Stimulated activated memory B cell treated with anti-CD40 and anti-IgM and Interleukin-4, amounts not matched to agents 10 μg/mL and 1 μg/mL and 100 μg/mL, for 72 hours (primary cell): ENCODE measurements around the gene CSRP1.
A peak's percentile ranks its signal among the peaks of the same experiment; 100 is the strongest.

Experiments used
- ATAC-seq: fragments of 150-1000 bp; cut with Tn5 transposase; 2 replicates; pipeline ENCODE4 v1.10.0; 2021
- H3K27ac Mint-ChIP-seq: one replicate; pipeline ENCODE4 v1.8.0; 2022; ENCODE audit warnings: mild to moderate bottlenecking, mixed read lengths
- H3K27me3 Mint-ChIP-seq: one replicate; pipeline ENCODE4 v1.8.0; 2022; ENCODE audit warnings: mixed read lengths
- H3K36me3 Mint-ChIP-seq: one replicate; pipeline ENCODE4 v1.8.0; 2022; ENCODE audit warnings: mixed read lengths
- H3K4me1 Mint-ChIP-seq: one replicate; pipeline ENCODE4 v1.8.0; 2022; ENCODE audit warnings: mixed read lengths
- H3K4me3 Mint-ChIP-seq: one replicate; pipeline ENCODE4 v1.8.0; 2022; ENCODE audit warnings: mild to moderate bottlenecking, moderate library complexity, mixed read lengths
- H3K9me3 Mint-ChIP-seq: one replicate; pipeline ENCODE4 v1.8.0; 2022; ENCODE audit warnings: mixed read lengths

The CSRP1 gene

DNA sequence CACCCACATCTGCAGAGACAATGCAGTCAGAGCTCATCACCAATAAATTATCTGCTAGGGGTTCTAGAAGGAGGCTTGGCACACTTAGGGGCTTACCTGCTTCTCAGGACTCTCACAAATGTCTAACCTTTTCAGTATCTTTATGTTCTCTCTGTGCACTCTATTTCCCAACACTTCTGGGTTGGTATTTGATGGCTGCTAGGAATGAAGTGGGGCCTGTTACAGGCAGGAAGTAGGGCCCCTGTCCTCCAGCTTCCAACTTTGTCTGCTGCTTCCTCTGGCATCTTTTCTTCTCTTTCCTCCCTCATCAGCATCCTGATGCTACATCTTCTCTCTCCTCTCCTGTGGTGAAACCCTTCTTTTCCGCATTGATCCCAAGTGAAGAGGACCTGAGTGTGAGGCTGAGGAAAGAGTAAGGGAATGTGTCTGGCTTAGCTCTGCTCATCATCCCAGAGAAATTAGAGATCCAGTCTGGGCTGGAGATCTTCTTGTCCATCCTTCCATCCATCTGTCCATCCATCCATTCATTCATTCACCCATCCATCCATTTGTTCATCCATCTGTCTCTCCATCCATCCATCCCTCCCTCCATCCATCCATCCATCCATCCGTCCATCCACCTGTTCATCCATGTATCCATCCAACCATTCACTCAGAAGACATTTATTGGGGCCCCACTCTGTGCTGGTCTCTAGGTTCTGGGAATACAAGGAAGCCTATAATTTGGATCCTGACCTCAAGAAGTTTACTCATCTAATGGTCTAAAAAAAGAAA, 2.9 kb upstream of the CSRP1 start:
- H3K27me3 Mint-ChIP-seq = no peaks in the 10 kb centered on the region
- no peak overlapping the region for H3K27ac Mint-ChIP-seq
- no peak overlapping the region for H3K4me3 Mint-ChIP-seq
- H3K9me3 Mint-ChIP-seq = no peaks in the 10 kb centered on the region
- ATAC-seq = no peak
- H3K36me3 Mint-ChIP-seq = peaks cover 11% of the 10 kb centered on the region
- peaks cover 49% of the 10 kb centered on the region for H3K4me1 Mint-ChIP-seq

DNA sequence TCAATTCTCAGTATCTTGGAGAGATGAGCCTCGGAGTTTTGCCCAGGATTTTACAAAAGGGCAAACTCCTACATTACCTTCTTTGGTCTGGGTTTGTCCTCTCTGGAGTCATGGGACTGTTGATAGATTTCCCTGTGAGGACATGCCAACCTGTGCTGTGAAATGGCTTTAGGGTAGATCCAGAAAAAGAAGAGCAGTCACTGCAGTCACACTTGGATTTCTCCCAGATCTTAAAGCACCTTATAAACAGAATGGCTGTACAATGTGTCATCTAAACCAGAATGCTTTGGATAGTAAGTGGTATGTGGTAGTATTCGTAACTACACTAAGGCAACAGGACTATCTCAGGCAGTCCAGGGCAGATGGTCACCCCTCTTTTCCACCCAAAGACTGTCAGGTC, 1.9 kb upstream of the CSRP1 start:
- no peak for ATAC-seq
- H3K27me3 Mint-ChIP-seq = no peaks in the 10 kb centered on the region
- peaks cover 6% of the 10 kb centered on the region for H3K36me3 Mint-ChIP-seq
- no peak overlapping the region for H3K4me3 Mint-ChIP-seq
- H3K4me1 Mint-ChIP-seq = peaks cover 51% of the 10 kb centered on the region
- no peaks in the 10 kb centered on the region for H3K9me3 Mint-ChIP-seq
- no peak overlapping the region for H3K27ac Mint-ChIP-seq

- no peaks in the 10 kb centered on the region for H3K27me3 Mint-ChIP-seq
- H3K9me3 Mint-ChIP-seq = no peaks in the 10 kb centered on the region
- peak; percentile 9 for ATAC-seq
- peaks cover 53% of the 10 kb centered on the region for H3K4me1 Mint-ChIP-seq
- peak overlapping the region; percentile 81 for H3K27ac Mint-ChIP-seq
- peaks cover 6% of the 10 kb centered on the region for H3K36me3 Mint-ChIP-seq
- H3K4me3 Mint-ChIP-seq = peak overlapping the region; percentile 86
Measured at GRCh38 chr1:201507360-201507675, 395 bp upstream of the CSRP1 start.

- H3K36me3 Mint-ChIP-seq = peaks cover 6% of the 10 kb centered on the region
- H3K27me3 Mint-ChIP-seq = no peaks in the 10 kb centered on the region
- no peaks in the 10 kb centered on the region for H3K9me3 Mint-ChIP-seq
- no peak for ATAC-seq
- H3K4me3 Mint-ChIP-seq = peak overlapping the region; percentile 86
- H3K4me1 Mint-ChIP-seq = peaks cover 43% of the 10 kb centered on the region
- peak overlapping the region; percentile 81 for H3K27ac Mint-ChIP-seq
Measured at GRCh38 chr1:201506092-201506491, 831 bp downstream of the CSRP1 start.

DNA sequence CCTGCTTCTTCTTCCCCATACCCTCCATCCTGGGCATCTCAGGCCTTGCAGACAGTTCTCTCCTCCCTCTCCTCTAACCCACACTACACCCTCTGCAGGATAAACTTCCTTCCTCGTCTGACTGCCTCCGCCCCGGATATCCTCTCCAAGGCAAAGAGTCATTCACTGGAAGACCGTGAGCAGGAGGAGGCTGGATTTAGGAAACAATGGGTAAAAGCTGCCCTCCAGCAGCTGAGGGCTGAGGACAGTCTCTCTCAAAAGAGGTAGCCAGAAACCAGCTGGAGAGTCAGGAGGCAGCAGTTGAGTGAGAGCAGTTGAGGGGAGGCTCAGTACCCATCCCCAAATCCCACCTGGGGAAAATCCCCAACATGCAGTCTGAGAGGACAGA, 1.4 kb downstream of the CSRP1 start:
- ATAC-seq = no peak

GRCh38 chr1:201504799-201505502, 2.0 kb downstream of the CSRP1 start:
- ATAC-seq = no peak
- no peaks in the 10 kb centered on the region for H3K27me3 Mint-ChIP-seq
- H3K4me1 Mint-ChIP-seq = peaks cover 40% of the 10 kb centered on the region
- peak overlapping the region; percentile 43 for H3K4me3 Mint-ChIP-seq
- peaks cover 3% of the 10 kb centered on the region for H3K36me3 Mint-ChIP-seq
- peak overlapping the region; percentile 81 for H3K27ac Mint-ChIP-seq
- no peaks in the 10 kb centered on the region for H3K9me3 Mint-ChIP-seq

More for the DNA sequence above, 1.4 kb downstream of the CSRP1 start:
- Mint-ChIP-seq H3K4me3 (peak overlapping the region; percentile 43), H3K27me3 (no peaks in the 10 kb centered on the region), H3K36me3 (peaks cover 6% of the 10 kb centered on the region), H3K9me3 (no peaks in the 10 kb centered on the region), H3K27ac (peak overlapping the region; percentile 81), H3K4me1 (peaks cover 43% of the 10 kb centered on the region)

GRCh38 chr1:201504179-201504631, 2.7 kb downstream of the CSRP1 start:
- Mint-ChIP-seq H3K9me3 (no peaks in the 10 kb centered on the region), H3K27ac (no peak overlapping the region), H3K27me3 (no peaks in the 10 kb centered on the region), H3K4me3 (no peak overlapping the region), H3K4me1 (peaks cover 37% of the 10 kb centered on the region), H3K36me3 (no peaks in the 10 kb centered on the region)
- ATAC-seq = no peak

DNA sequence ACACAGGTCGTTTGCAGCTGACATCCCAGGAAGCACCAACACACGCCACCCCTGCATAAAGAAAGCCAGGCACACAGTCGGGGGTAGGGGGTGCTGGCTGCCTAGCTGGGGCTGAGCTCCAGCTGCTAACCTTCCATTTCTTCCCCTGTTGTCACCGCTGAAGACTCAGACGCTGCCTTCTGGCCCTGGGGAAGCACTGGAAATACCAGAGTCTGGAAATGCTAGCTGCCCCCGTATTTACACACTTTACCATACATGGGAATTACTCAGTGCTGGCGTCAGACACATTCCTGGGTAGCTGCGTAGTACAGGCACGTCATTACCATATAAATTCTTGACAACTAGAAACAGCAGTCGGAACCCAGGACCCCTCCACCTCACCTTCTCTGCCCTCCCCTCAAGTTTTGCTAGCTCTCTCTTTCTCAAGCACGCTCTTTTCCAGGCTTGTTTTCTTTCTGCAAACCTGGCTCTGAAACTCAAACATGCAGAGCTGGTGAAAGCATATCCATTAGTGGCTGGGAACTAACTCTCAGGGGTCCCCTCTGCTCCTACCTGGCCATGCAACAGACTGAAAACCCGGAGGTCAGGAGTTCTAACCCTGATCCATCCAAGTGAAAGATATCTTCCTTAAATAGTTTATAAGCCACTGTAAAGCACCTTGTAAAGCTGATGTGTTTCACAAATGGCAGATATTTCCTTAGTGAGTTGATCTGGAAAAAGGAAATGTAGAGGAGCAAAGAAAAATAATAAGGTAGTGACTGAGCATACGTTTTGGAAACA, 3.3 kb downstream of the CSRP1 start:
- Mint-ChIP-seq H3K36me3 (no peaks in the 10 kb centered on the region), H3K4me3 (no peak overlapping the region), H3K4me1 (peaks cover 37% of the 10 kb centered on the region), H3K27ac (no peak overlapping the region), H3K9me3 (no peaks in the 10 kb centered on the region), H3K27me3 (no peaks in the 10 kb centered on the region)
- ATAC-seq = no peak

GRCh38 chr1:201502511-201502857, 4.4 kb downstream of the CSRP1 start:
- no peaks in the 10 kb centered on the region for H3K9me3 Mint-ChIP-seq
- no peak overlapping the region for H3K4me3 Mint-ChIP-seq
- no peak for ATAC-seq
- H3K27me3 Mint-ChIP-seq = no peaks in the 10 kb centered on the region
- peaks cover 37% of the 10 kb centered on the region for H3K4me1 Mint-ChIP-seq
- no peak overlapping the region for H3K27ac Mint-ChIP-seq
- peaks cover 6% of the 10 kb centered on the region for H3K36me3 Mint-ChIP-seq

GRCh38 chr1:201501812-201502510, 5.0 kb downstream of the CSRP1 start:
- no peaks in the 10 kb centered on the region for H3K27me3 Mint-ChIP-seq
- H3K9me3 Mint-ChIP-seq = no peaks in the 10 kb centered on the region
- H3K36me3 Mint-ChIP-seq = peaks cover 6% of the 10 kb centered on the region
- peaks cover 34% of the 10 kb centered on the region for H3K4me1 Mint-ChIP-seq
- H3K27ac Mint-ChIP-seq = no peak overlapping the region
- no peak for ATAC-seq
- no peak overlapping the region for H3K4me3 Mint-ChIP-seq

DNA sequence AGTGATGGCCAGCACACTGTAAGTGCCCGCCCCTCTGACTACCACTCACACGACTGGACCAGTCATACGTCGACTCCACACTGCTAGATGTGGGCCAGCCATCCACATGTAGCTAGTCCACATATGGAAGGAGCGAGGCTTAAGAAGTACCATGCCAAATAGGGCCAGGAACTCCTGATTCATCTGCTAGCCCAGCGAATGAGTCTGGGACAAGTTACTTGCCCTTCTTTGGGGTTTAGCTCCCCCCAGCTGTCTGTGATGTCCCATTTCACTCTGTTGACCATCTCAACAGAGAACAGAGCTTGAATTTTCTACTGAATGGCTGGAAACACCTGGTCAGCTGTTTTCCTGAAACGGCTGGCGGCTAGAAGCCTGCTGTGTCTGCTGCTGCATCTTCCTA, 5.8 kb downstream of the CSRP1 start:
- Mint-ChIP-seq H3K27me3 (no peaks in the 10 kb centered on the region), H3K4me3 (no peak overlapping the region), H3K4me1 (peaks cover 29% of the 10 kb centered on the region), H3K36me3 (peaks cover 7% of the 10 kb centered on the region), H3K27ac (no peak overlapping the region), H3K9me3 (no peaks in the 10 kb centered on the region)
- no peak for ATAC-seq

DNA sequence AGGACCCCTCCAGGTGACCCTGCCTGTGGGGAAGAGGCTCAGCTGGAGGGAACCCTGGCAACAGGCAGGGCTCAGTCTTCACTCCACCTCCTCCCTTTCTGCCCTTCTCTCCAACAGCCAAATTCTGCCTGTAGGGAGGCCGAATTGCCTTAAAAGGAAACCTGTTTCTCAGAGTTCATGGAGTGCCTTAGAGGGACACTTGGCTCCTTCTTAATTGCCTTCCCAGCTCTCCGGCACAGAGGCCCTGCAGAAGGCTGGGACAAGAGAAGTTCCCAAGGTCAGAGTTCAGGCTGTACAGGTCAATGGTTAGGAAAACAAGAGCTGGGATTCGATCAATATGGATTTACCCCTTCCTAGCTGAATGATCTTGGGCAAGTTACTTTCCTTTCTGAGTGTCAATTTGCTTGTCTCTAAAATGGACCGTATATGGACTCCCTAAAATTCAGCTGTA, 6.2 kb downstream of the CSRP1 start:
- peaks cover 11% of the 10 kb centered on the region for H3K36me3 Mint-ChIP-seq
- H3K27me3 Mint-ChIP-seq = no peaks in the 10 kb centered on the region
- H3K4me3 Mint-ChIP-seq = no peak overlapping the region
- no peaks in the 10 kb centered on the region for H3K9me3 Mint-ChIP-seq
- H3K27ac Mint-ChIP-seq = no peak overlapping the region
- no peak for ATAC-seq
- H3K4me1 Mint-ChIP-seq = peaks cover 24% of the 10 kb centered on the region

- H3K36me3 Mint-ChIP-seq = peaks cover 15% of the 10 kb centered on the region
- ATAC-seq = no peak
Measured at GRCh38 chr1:201499795-201500669, 6.9 kb downstream of the CSRP1 start.

GRCh38 chr1:201499191-201499590, 7.7 kb downstream of the CSRP1 start:
- Mint-ChIP-seq H3K36me3 (peaks cover 23% of the 10 kb centered on the region), H3K4me1 (peaks cover 16% of the 10 kb centered on the region), H3K9me3 (no peaks in the 10 kb centered on the region), H3K4me3 (no peak overlapping the region), H3K27me3 (no peaks in the 10 kb centered on the region), H3K27ac (no peak overlapping the region)
- no peak for ATAC-seq

More at GRCh38 chr1:201499795-201500669, 6.9 kb downstream of the CSRP1 start:
- Mint-ChIP-seq H3K9me3 (no peaks in the 10 kb centered on the region), H3K27me3 (no peaks in the 10 kb centered on the region), H3K27ac (no peak overlapping the region), H3K4me3 (no peak overlapping the region), H3K4me1 (peaks cover 17% of the 10 kb centered on the region)
